Measurements from ENCODE around the gene GATAD2A. TPM values are rescaled to one million over a fixed set of nuclear protein-coding genes. Genes with fewer than 3 reads are reported as not detected.
"Not testable (repeated sequence)": the region's sequence is repeated elsewhere in the genome, so short reads cannot be mapped to it uniquely, and the experiment has no call there.

Gene GATAD2A
- total RNA-seq, 8 experiments from 2014 or later: 23.9 to 65.0 (median 39.6) TPM

DNA sequence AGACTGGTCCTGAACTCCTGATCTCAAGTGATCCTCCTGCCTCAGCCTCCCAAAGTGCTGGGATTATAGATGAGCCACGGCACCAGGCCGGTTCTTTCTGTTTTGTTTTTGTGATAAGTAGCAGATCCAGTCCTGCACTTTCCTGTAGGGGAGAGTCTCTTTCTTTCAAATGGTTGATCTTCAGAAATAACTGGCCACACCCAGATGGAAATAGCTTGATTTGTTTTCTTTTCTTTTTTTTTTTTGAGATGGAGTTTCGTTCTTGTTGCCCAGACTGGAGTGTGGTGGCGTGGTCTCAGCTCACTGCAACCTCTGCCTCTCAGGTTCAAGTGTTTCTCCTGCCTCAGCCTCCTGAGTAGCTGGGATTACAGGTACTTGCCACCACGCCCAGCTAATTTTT lies 66.6 kb downstream of the GATAD2A start:
- H3K4me3 ChIP-seq; in situ Hi-C loops (cut with MboI; ENCODE audit: low pct_unique_long_range_greater_than_20kb in 2 of 9, low sequenced_read_pairs in 9 of 9, unreplicated experiment in 9 of 9); H3K27ac ChIP-seq: not testable (repeated sequence)
- WGBS, 10 experiments: 53 to 100% (median 100%) methylated on average over 1 to 4 of the region's 5 CpGs; no CpG with 5 or more reads in 1 of the 10 experiments
- peaks cover 20 to 24% of the 10 kb centered on the region in 2 donors for H3K4me1 ChIP-seq (replicated peaks in 1 of 2)
- peak in 2 of 8 experiments; percentile 20 to 25 for ATAC-seq (replicated peaks in 6 of 8)

GRCh38 chr19:19475015-19475765 lies 69.7 kb downstream of the GATAD2A start:
- peak in 7 of 8 experiments; percentile 27 to 91 (median 89) for ATAC-seq (replicated peaks in 6 of 8)
- Histone ChIP-seq H3K4me1 (replicated peaks in 1 of 2) (peaks cover 20 to 24% of the 10 kb centered on the region in 2 donors), H3K27ac (peak overlapping the region; percentile 24 to 81), H3K4me3 (no peak overlapping the region)
- in situ Hi-C loops (cut with MboI; ENCODE audit: low pct_unique_long_range_greater_than_20kb in 2 of 9, low sequenced_read_pairs in 9 of 9, unreplicated experiment in 9 of 9): loop anchor here in 5 of 9 experiments (25.0 kb wide), 4 partner anchors 88 to 338 kb away; partner anchors contain the start of genes MEF2B (in 1 of the 5) and TMEM161A (in 1 of the 5)
- 6 to 69% (median 40%) methylated on average over 1 to 10 of the region's 21 CpGs; no CpG with 5 or more reads in 4 of the 10 experiments for WGBS, 10 experiments

DNA sequence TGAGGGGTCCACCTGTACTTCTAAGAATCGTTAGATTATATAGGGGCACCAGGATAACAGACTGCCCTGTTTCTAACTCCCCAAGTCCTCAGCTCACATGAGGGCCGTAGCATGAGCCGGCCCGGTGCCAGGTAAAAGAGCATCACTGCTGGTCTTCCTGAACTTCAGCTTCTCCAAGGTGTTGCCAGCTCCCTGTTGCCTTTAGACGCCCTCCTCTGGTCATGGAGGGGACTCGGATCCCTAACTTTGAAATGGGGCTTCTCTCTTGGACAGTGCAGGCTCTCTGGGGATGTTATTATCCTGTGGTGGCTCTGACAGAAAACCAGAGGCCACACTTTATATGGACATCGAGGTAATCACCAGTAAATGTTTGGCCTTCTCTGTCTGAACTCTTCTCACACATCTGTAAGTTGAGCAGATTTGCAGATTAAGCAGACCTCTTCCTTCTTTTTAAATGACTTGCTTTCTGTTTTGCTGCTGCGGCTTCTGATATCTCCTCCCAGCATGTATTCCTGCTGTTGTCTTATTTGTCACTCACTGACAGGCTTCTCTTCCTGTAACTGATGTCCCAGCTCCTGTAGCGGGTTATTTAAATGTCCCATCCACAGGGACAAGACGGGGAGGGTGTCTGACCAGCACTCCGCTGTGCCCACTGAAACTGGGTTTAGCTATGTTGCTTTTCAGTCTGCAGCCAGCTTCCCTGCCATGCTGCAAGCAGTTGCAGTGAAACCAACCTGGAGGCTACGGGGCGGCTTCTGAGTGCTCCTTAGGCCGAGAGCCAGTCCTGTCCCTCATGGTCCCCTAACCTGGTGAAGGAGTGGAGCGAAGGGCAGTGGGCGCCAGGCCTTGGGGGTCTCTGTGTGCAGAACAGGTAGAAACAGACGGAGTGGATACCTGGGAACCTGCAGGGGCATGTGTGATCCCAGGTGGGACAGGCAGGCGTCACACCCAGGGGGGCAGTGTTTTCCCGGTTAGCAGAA lies 70.7 kb downstream of the GATAD2A start:
- in situ Hi-C loops (cut with MboI; ENCODE audit: low pct_unique_long_range_greater_than_20kb in 2 of 9, low sequenced_read_pairs in 9 of 9, unreplicated experiment in 9 of 9): loop anchor here in 5 of 9 experiments (25.0 kb wide), 4 partner anchors 89 to 339 kb away; partner anchors contain the start of genes MEF2B (in 1 of the 5) and TMEM161A (in 1 of the 5)
- 48 to 80% (median 60%) methylated on average over 2 to 10 of the region's 19 CpGs; no CpG with 5 or more reads in 1 of the 10 experiments for WGBS, 10 experiments
- Histone ChIP-seq H3K4me3 (no peak overlapping the region), H3K4me1 (replicated peaks in 1 of 2) (peaks cover 20 to 24% of the 10 kb centered on the region in 2 donors), H3K27ac (peak overlapping the region; percentile 24 to 81)
- peak in 6 of 8 experiments; percentile 34 to 63 (median 44) for ATAC-seq (replicated peaks in 6 of 8)

- Histone ChIP-seq H3K4me1 (replicated peaks in 1 of 2) (peaks cover 23 to 30% of the 10 kb centered on the region in 2 donors), H3K27ac (no peak overlapping the region), H3K4me3 (no peak overlapping the region)
- peak in 1 of 8 experiments; percentile 62 for ATAC-seq (replicated peaks in 6 of 8)
- 80 to 100% (median 94%) methylated on average over 2 to 6 of the region's 10 CpGs; no CpG with 5 or more reads in 3 of the 10 experiments for WGBS, 10 experiments
- in situ Hi-C loops (cut with MboI; ENCODE audit: low pct_unique_long_range_greater_than_20kb in 2 of 9, low sequenced_read_pairs in 9 of 9, unreplicated experiment in 9 of 9): loop anchor here in 5 of 9 experiments (25.0 kb wide), 4 partner anchors 91 to 341 kb away; partner anchors contain the start of genes MEF2B (in 1 of the 5) and TMEM161A (in 1 of the 5)
Observed at GRCh38 chr19:19477705-19478383, 72.4 kb downstream of the GATAD2A start.

GRCh38 chr19:19480688-19481087 lies 75.2 kb downstream of the GATAD2A start:
- Histone ChIP-seq H3K4me1 (replicated peaks in 1 of 2) (peaks cover 27 to 33% of the 10 kb centered on the region in 2 donors), H3K4me3 (no peak overlapping the region), H3K27ac (no peak overlapping the region)
- in situ Hi-C loops (cut with MboI; ENCODE audit: low pct_unique_long_range_greater_than_20kb in 2 of 9, low sequenced_read_pairs in 9 of 9, unreplicated experiment in 9 of 9): loop anchor here in 5 of 9 experiments (25.0 kb wide), 4 partner anchors 93 to 343 kb away; partner anchors contain the start of genes MEF2B (in 1 of the 5) and TMEM161A (in 1 of the 5)
- ATAC-seq (replicated peaks in 6 of 8): no peak
- WGBS, 10 experiments: 50 to 100% (median 88%) methylated on average over 1 to 4 of the region's 5 CpGs; no CpG with 5 or more reads in 4 of the 10 experiments

- ATAC-seq (replicated peaks in 6 of 8): peak in 5 of 8 experiments; percentile 59 to 75 (median 67)
- WGBS, 10 experiments: 50 to 100% (median 80%) methylated on average over 1 to 11 of the region's 19 CpGs; no CpG with 5 or more reads in 2 of the 10 experiments
- in situ Hi-C loops (cut with MboI; ENCODE audit: low pct_unique_long_range_greater_than_20kb in 2 of 9, low sequenced_read_pairs in 9 of 9, unreplicated experiment in 9 of 9): loop anchor here in 5 of 9 experiments (25.0 kb wide), 4 partner anchors 96 to 346 kb away; partner anchors contain the start of genes MEF2B (in 1 of the 5) and TMEM161A (in 1 of the 5)
- peaks cover 37 to 40% of the 10 kb centered on the region in 2 donors for H3K4me1 ChIP-seq (replicated peaks in 1 of 2)
- H3K27ac ChIP-seq: peak overlapping the region; percentile 64 to 74
- H3K4me3 ChIP-seq: no peak overlapping the region
Observed at GRCh38 chr19:19482809-19483596, 77.5 kb downstream of the GATAD2A start.

DNA sequence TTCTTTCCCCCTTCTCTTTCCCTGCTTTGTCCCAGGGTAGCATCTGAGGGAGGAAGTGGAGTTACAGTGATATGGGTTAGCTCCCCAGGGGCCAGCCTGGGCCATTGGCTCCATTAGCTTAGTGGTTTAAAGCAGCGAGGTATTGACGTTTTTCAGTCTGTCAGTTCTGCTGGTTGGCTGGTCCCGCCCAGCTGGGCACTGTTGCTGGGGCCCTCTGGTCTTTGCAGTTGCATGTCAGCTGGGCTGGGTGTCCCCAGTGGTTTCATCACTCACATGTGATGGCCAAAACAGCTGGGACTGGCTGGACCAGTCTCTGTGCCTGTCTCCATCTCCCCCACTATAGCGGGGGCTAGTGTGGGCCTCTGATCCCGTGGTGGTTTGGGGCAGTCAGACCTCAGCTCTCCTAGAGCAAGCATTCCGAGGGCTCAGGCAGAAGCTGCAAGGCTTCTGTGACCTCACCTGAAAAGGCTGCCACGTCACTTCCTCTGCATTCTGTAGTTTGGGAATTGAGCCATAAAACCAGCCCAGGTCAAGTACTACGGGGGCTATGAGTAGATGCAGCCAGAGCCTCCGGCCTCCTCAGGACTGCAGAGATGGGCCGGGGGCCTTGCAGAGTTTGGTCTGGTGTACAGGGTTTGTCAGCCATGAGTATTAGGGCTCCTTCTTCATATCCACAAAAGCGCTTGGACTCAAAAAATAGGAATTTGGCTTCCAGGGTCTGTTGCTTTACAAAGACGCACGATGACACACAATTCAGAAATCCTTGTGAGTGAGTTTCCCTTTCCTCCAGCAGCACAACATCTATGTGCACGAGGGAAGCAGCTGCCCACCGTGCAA lies 79.9 kb downstream of the GATAD2A start:
- peak in 7 of 8 experiments; percentile 13 to 54 (median 34) for ATAC-seq (replicated peaks in 6 of 8)
- Histone ChIP-seq H3K4me3 (no peak overlapping the region), H3K4me1 (replicated peaks in 1 of 2) (peaks cover 60 to 61% of the 10 kb centered on the region in 2 donors), H3K27ac (peak overlapping the region; percentile 89)
- 43 to 100% (median 78%) methylated on average over 1 to 9 of the region's 15 CpGs; no CpG with 5 or more reads in 4 of the 10 experiments for WGBS, 10 experiments
- in situ Hi-C loops (cut with MboI; ENCODE audit: low pct_unique_long_range_greater_than_20kb in 2 of 9, low sequenced_read_pairs in 9 of 9, unreplicated experiment in 9 of 9): loop anchor here in 5 of 9 experiments (25.0 kb wide), 4 partner anchors 98 to 348 kb away; partner anchors contain the start of genes MEF2B (in 1 of the 5) and TMEM161A (in 1 of the 5)

DNA sequence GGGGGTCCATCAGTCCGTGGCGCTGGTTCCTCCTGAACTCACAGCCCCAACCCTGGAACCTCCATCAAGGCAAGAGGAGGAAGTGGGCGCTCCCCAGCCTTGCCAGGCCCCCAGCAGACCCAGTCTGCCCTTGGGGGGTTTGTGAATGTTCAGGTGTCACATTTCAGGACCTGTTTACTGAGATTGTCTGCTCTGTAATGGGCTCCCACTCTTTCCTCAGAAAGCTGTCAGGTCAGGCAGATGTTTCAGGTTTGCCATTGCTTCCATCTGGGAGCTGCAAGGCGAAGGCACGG lies 80.5 kb downstream of the GATAD2A start:
- H3K4me1 ChIP-seq (replicated peaks in 1 of 2): peaks cover 60 to 63% of the 10 kb centered on the region in 2 donors
- ATAC-seq (replicated peaks in 6 of 8): no peak

DNA sequence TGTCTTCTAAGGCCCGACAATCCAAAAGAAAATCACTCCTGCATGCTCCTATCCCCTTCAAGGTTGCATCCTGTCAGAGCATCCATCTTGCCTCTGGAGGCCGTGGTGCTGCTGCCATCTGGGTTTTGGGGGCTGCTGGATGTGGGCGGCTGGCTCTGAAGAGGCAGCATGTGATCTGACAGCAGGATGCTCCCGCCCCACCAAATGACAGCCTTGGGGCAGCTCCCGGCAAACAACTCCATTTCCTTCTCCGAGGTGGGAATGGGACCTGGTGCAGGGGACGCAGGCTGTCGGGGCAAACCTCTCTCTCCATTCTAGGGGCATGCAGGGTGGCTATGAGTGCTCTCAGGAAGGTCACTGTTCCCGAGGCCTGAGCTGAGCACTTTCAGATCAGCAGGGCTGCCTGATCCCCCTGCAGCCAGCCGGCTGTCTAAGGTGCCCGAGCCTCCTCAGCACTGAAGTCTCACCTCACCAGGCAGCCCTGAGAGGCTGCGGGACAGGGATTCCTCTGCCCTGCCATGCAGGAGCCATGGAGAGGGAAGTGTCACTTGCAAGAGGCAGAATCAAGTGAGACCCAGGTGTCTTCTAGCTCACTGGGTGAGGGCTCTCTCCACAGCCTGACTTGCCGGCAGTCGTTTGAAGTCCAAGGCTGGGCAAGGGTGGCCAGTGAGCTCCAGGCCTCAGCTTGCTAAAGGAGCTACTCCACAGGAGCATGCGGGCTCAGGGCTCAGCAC lies 81.0 kb downstream of the GATAD2A start:
- H3K4me1 ChIP-seq (replicated peaks in 1 of 2): peaks cover 60 to 63% of the 10 kb centered on the region in 2 donors
- peak overlapping the region; percentile 89 for H3K27ac ChIP-seq
- in situ Hi-C loops (cut with MboI; ENCODE audit: low pct_unique_long_range_greater_than_20kb in 2 of 9, low sequenced_read_pairs in 9 of 9, unreplicated experiment in 9 of 9): loop anchor here in 5 of 9 experiments (25.0 kb wide), 4 partner anchors 99 to 349 kb away; partner anchors contain the start of genes MEF2B (in 1 of the 5) and TMEM161A (in 1 of the 5)
- ATAC-seq (replicated peaks in 6 of 8): no peak
- 63 to 90% (median 82%) methylated on average over 2 to 6 of the region's 15 CpGs; no CpG with 5 or more reads in 6 of the 10 experiments for WGBS, 10 experiments
- no peak overlapping the region for H3K4me3 ChIP-seq

More for the DNA sequence above, 80.5 kb downstream of the GATAD2A start:
- in situ Hi-C loops (cut with MboI; ENCODE audit: low pct_unique_long_range_greater_than_20kb in 2 of 9, low sequenced_read_pairs in 9 of 9, unreplicated experiment in 9 of 9): loop anchor here in 5 of 9 experiments (25.0 kb wide), 4 partner anchors 99 to 349 kb away; partner anchors contain the start of genes MEF2B (in 1 of the 5) and TMEM161A (in 1 of the 5)
- Histone ChIP-seq H3K4me3 (no peak overlapping the region), H3K27ac (peak overlapping the region; percentile 89)
- 63 to 100% (median 92%) methylated on average over 2 to 3 of the region's 5 CpGs; no CpG with 5 or more reads in 7 of the 10 experiments for WGBS, 10 experiments

Data from motor neuron (in vitro differentiated cells).